Progenitor cell of endocrine pancreas (in vitro differentiated cells): ENCODE data around the gene C1orf174. TPM values are rescaled to one million over a fixed set of nuclear protein-coding genes. Genes with fewer than 3 reads are reported as not detected.
A peak's percentile ranks its signal among the peaks of the same experiment; 100 is the strongest.

ENCODE experiments used
- DNase-seq: peaks from one replicate; pipeline ENCODE4 v3.0.0; 2021; ENCODE audit warnings: low spot score; ENCODE audit not compliant: unreplicated experiment
- H3K27ac Mint-ChIP-seq: 2 replicates; pipeline ENCODE4 v1.8.0; 2021; ENCODE audit warnings: mild to moderate bottlenecking, moderate library complexity, mixed read lengths
- H3K27me3 Mint-ChIP-seq: 2 replicates; pipeline ENCODE4 v1.8.0; 2021; ENCODE audit warnings: mixed read lengths
- H3K36me3 Mint-ChIP-seq: 2 replicates; pipeline ENCODE4 v1.8.0; 2022; ENCODE audit warnings: mixed read lengths; ENCODE audit not compliant: insufficient read depth
- H3K4me1 Mint-ChIP-seq: 2 replicates; pipeline ENCODE4 v1.8.0; 2021; ENCODE audit warnings: low read depth, mixed read lengths
- H3K4me3 Mint-ChIP-seq: 2 replicates; pipeline ENCODE4 v1.8.0; 2021; ENCODE audit warnings: low read depth, mild to moderate bottlenecking, moderate library complexity, mixed read lengths
- H3K9me3 Mint-ChIP-seq: 2 replicates; pipeline ENCODE4 v1.8.0; 2021; ENCODE audit warnings: low read depth, mixed read lengths
- CTCF ChIP-seq: fragments of 200-600 bp; sonication (generic); IDR thresholded peaks from one replicate; pipeline ENCODE4 v1.5.0; 2021; ENCODE audit warnings: antibody characterized with exemption, mild to moderate bottlenecking; ENCODE audit not compliant: unreplicated experiment
- total RNA-seq: library from RNA; stranded (reverse); gene quantifications from 2 replicates; pipeline ENCODE4 v1.2.1, GENCODE V29; 2021

Gene C1orf174
- total RNA-seq, 1 donor from 2014 or later: 26.9 TPM

GRCh38 chr1:3899754-3900149 is 320 bp downstream of the C1orf174 start:
- H3K27ac Mint-ChIP-seq: peak overlapping the region; percentile 100
- H3K9me3 Mint-ChIP-seq: peaks cover 4% of the 10 kb centered on the region
- peaks cover 5% of the 10 kb centered on the region for H3K4me1 Mint-ChIP-seq
- DNase-seq: peak; percentile 42
- H3K4me3 Mint-ChIP-seq: peak overlapping the region; percentile 86
- H3K36me3 Mint-ChIP-seq: peaks cover 8% of the 10 kb centered on the region
- TF ChIP-seq CTCF: no peak
- H3K27me3 Mint-ChIP-seq: no peaks in the 10 kb centered on the region

GRCh38 chr1:3898994-3899753 is 898 bp downstream of the C1orf174 start:
- no peaks in the 10 kb centered on the region for H3K27me3 Mint-ChIP-seq
- H3K4me3 Mint-ChIP-seq: peak overlapping the region; percentile 86
- no peak for DNase-seq
- peaks cover 8% of the 10 kb centered on the region for H3K36me3 Mint-ChIP-seq
- peaks cover 5% of the 10 kb centered on the region for H3K4me1 Mint-ChIP-seq
- H3K27ac Mint-ChIP-seq: peak overlapping the region; percentile 87
- peak; percentile 32 for TF ChIP-seq CTCF
- peaks cover 4% of the 10 kb centered on the region for H3K9me3 Mint-ChIP-seq

- Mint-ChIP-seq H3K4me1 (peaks cover 5% of the 10 kb centered on the region), H3K4me3 (peak overlapping the region; percentile 86), H3K27ac (peak overlapping the region; percentile 3), H3K27me3 (no peaks in the 10 kb centered on the region), H3K36me3 (peaks cover 10% of the 10 kb centered on the region), H3K9me3 (peaks cover 4% of the 10 kb centered on the region)
- no peak for DNase-seq
- no peak for TF ChIP-seq CTCF
These were observed 1.7 kb downstream of the C1orf174 start for GRCh38 chr1:3898475-3898735.

- TF ChIP-seq CTCF: no peak
- Mint-ChIP-seq H3K4me1 (peaks cover 5% of the 10 kb centered on the region), H3K27ac (no peak overlapping the region), H3K36me3 (peaks cover 13% of the 10 kb centered on the region), H3K27me3 (no peaks in the 10 kb centered on the region), H3K4me3 (no peak overlapping the region), H3K9me3 (peaks cover 4% of the 10 kb centered on the region)
- DNase-seq: no peak
These were observed 3.6 kb downstream of the C1orf174 start for GRCh38 chr1:3896396-3897000.

GRCh38 chr1:3895951-3896325 is 4.1 kb downstream of the C1orf174 start:
- peaks cover 5% of the 10 kb centered on the region for H3K4me1 Mint-ChIP-seq
- no peak overlapping the region for H3K4me3 Mint-ChIP-seq

More at GRCh38 chr1:3895951-3896325, 4.1 kb downstream of the C1orf174 start:
- no peak overlapping the region for H3K27ac Mint-ChIP-seq
- no peak for TF ChIP-seq CTCF
- H3K9me3 Mint-ChIP-seq: peaks cover 4% of the 10 kb centered on the region
- no peaks in the 10 kb centered on the region for H3K27me3 Mint-ChIP-seq
- H3K36me3 Mint-ChIP-seq: peaks cover 13% of the 10 kb centered on the region
- no peak for DNase-seq
